Thyroid gland (tissue), 4 donors: ENCODE results near the gene PLXNB3. TPM values are rescaled to one million over a fixed set of nuclear protein-coding genes. Genes with fewer than 3 reads are reported as not detected.

ENCODE experiments used
- DNase-seq, 2 donors: peaks; one replicate each; pipeline ENCODE4 v3.0.0-alpha.2; 2019
- H3K27ac ChIP-seq, 3 donors: fragments of 200-600 bp; sonication (generic); 1 replicate in 2 of 3; 2 replicates in 1 of 3; pipeline ENCODE4 v1.5.1; 2016 to 2019; ENCODE audit warnings: mild to moderate bottlenecking in 1 of 3, moderate library complexity in 1 of 3
- H3K27me3 ChIP-seq: fragments of 200-600 bp; sonication (generic); one replicate; pipeline ENCODE4 v1.5.1; 2019
- H3K36me3 ChIP-seq, 2 donors: fragments of 200-600 bp; sonication (generic); one replicate each; pipeline ENCODE4 v1.5.1; 2016 to 2019
- H3K4me1 ChIP-seq, 2 donors: fragments of 200-600 bp; sonication (generic); one replicate each; pipeline ENCODE4 v1.5.1; 2017 to 2019
- H3K4me3 ChIP-seq, 3 donors: fragments of 200-600 bp; sonication (generic); replicated peaks in 1 of 3; 1 replicate in 2 of 3; 2 replicates in 1 of 3; pipeline ENCODE4 v1.5.1; 2016; ENCODE audit warnings: mild to moderate bottlenecking in 1 of 3
- H3K9me3 ChIP-seq: fragments of 200-600 bp; sonication (generic); one replicate; pipeline ENCODE4 v1.5.1; 2017
- POLR2A ChIP-seq, 2 donors: fragments of 450-650 bp; IDR thresholded peaks; one replicate each; pipeline ENCODE4 v1.6.1; 2017; ENCODE audit warnings: antibody characterized with exemption in 2 of 2, mild to moderate bottlenecking in 2 of 2, moderate library complexity in 1 of 2
- WGBS, 2 donors: methylation state at CpG; one replicate each; pipeline ENCODE4 v1.1.5; 2017; 5-methylcytosine and 5-hydroxymethylcytosine counted together
- intact Hi-C: fragments of 100-400 bp; cut with DNase I; formaldehyde crosslinking; loops from one replicate; pipeline ENCODE4 v1.15.1; 2023
- total RNA-seq, 4 donors: library from RNA; depleted of rRNA; stranded (reverse); fragments of >200 nt; gene quantifications; one replicate each; pipeline ENCODE4 v1.2.3, GENCODE V29; 2016
- TF ChIP-seq, protein P1 (sequence below), 6 experiments: fragments of 200-600 bp in 3 of 6; fragments of 450-650 bp in 3 of 6; sonication (generic) in 3 of 6; IDR thresholded peaks; one replicate each; pipeline ENCODE4 v1.5.1; 2016 to 2019; ENCODE audit warnings: antibody characterized with exemption in 6 of 6, mild to moderate bottlenecking in 2 of 6, inconsistent platforms in 1 of 6, moderate library complexity in 1 of 6

Gene PLXNB3
- total RNA-seq, 4 donors from 2014 or later: 0.67 to 2.0 (median 1.1) TPM

GRCh38 chrX:153791104-153791852 lies 27.2 kb downstream of the PLXNB3 start:
- intact Hi-C loops: no loop called here
- Histone ChIP-seq H3K9me3 (no peaks in the 10 kb centered on the region), H3K36me3 (peaks cover 0 to 9% of the 10 kb centered on the region in 2 donors), H3K4me1 (peaks cover 0 to 17% of the 10 kb centered on the region in 2 donors), H3K27me3 (no peaks in the 10 kb centered on the region), H3K27ac (no peak overlapping the region), H3K4me3 (no peak overlapping the region)
- 89 to 91% methylated on average over 12 to 13 of the region's 17 CpGs for WGBS, 2 donors
- no peak for TF ChIP-seq POLR2A (IDR thresholded peaks at IDR 0.05)
- TF ChIP-seq, protein P1, sequence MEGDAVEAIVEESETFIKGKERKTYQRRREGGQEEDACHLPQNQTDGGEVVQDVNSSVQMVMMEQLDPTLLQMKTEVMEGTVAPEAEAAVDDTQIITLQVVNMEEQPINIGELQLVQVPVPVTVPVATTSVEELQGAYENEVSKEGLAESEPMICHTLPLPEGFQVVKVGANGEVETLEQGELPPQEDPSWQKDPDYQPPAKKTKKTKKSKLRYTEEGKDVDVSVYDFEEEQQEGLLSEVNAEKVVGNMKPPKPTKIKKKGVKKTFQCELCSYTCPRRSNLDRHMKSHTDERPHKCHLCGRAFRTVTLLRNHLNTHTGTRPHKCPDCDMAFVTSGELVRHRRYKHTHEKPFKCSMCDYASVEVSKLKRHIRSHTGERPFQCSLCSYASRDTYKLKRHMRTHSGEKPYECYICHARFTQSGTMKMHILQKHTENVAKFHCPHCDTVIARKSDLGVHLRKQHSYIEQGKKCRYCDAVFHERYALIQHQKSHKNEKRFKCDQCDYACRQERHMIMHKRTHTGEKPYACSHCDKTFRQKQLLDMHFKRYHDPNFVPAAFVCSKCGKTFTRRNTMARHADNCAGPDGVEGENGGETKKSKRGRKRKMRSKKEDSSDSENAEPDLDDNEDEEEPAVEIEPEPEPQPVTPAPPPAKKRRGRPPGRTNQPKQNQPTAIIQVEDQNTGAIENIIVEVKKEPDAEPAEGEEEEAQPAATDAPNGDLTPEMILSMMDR (IDR thresholded peaks at IDR 0.05): no peak
- DNase-seq: no peak

DNA sequence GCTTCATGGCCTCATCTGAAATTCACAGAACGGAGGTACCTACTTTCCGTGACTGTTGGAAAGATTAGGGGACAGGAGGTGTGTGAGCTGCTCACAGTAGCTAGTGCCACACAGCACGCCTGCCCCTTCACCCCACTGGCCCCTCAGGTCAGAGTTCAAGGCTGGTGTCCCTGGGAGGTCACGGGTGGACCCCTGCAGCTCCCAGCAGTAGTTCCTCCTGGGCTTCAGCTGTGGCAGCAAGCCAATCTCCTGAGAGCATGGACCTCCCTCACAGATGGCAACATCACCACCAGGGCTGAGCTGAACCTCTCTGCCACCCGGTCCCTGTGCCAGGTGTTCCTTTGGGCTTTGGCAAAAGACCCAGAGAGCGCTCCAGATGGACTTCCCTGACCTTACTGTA lies 28.3 kb downstream of the PLXNB3 start:
- Histone ChIP-seq H3K4me3 (no peak overlapping the region), H3K4me1 (peaks cover 0 to 17% of the 10 kb centered on the region in 2 donors), H3K9me3 (no peaks in the 10 kb centered on the region), H3K27me3 (no peaks in the 10 kb centered on the region), H3K27ac (no peak overlapping the region), H3K36me3 (peaks cover 0 to 2% of the 10 kb centered on the region in 2 donors)
- TF ChIP-seq, protein P1 (IDR thresholded peaks at IDR 0.05): no peak
- TF ChIP-seq POLR2A (IDR thresholded peaks at IDR 0.05): no peak
- intact Hi-C loops: no loop called here
- 100% methylated on average over 2 to 4 of the region's 6 CpGs for WGBS, 2 donors
- no peak for DNase-seq

DNA sequence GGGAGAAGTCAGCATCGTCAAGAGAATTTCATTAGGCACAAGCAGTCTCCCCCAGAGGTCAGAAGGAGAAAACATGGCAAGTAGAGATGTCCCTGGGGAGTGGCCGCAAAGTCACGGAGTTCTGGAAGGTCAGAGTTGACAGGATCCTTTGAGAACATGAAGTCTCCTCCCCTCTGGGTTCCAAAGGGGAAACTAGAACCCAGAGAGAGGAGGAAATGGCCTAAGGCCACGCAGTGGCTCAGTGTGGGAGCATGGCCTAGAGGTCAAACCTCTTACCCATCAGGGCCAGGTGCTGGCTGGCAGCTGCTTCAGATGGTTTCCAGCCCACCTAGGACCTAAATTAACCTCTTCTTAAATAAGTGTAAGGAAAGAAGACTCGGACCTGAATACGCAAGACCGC lies 29.2 kb downstream of the PLXNB3 start:
- peak overlapping the region in 1 of 3 donors; percentile 85 for H3K27ac ChIP-seq
- peaks cover 0 to 4% of the 10 kb centered on the region in 2 donors for H3K36me3 ChIP-seq
- 13 to 23% methylated on average over 6 to 7 of the region's 7 CpGs for WGBS, 2 donors
- H3K4me3 ChIP-seq: peak overlapping the region; percentile 36 to 57 (median 53)
- DNase-seq: no peak
- TF ChIP-seq POLR2A (IDR thresholded peaks at IDR 0.05): no peak
- TF ChIP-seq, protein P1 (IDR thresholded peaks at IDR 0.05): no peak
- no peaks in the 10 kb centered on the region for H3K9me3 ChIP-seq
- intact Hi-C loops: no loop called here
- H3K4me1 ChIP-seq: peaks cover 0 to 17% of the 10 kb centered on the region in 2 donors
- no peaks in the 10 kb centered on the region for H3K27me3 ChIP-seq

GRCh38 chrX:153794018-153794896 lies 30.2 kb downstream of the PLXNB3 start, which contains the start of the genes IDH3G and SSR4:
Gene IDH3G (minus strand): TSS chrX:153794375. CDS start chrX:153794326, 49 bp downstream.
Gene SSR4 (plus strand): TSS chrX:153794668. CDS start chrX:153794688, 20 bp downstream.
- Histone ChIP-seq H3K9me3 (no peaks in the 10 kb centered on the region), H3K27ac (peak within 1 kb of the TSS; percentile 85 to 92 (median 86)), H3K4me1 (peaks cover 0 to 17% of the 10 kb centered on the region in 2 donors), H3K36me3 (peaks cover 3 to 4% of the 10 kb centered on the region in 2 donors), H3K4me3 (peak within 1 kb of the TSS; percentile 36 to 57 (median 53)), H3K27me3 (no peaks in the 10 kb centered on the region)
- 0% methylated on average over 7 of the region's 92 CpGs; no CpG with 5 or more reads in 1 of the 2 donors for WGBS, 2 donors
- intact Hi-C loops: no loop called here
- TF ChIP-seq, protein P1 (IDR thresholded peaks at IDR 0.05): peak in 1 of 6 experiments; percentile 11
- peak in 1 of 2 donors; percentile 61 for TF ChIP-seq POLR2A (IDR thresholded peaks at IDR 0.05)
- peak; percentile 89 to 92 for DNase-seq
